Stomach (tissue), 4 donors: ENCODE measurements around the gene KIF5A.

ENCODE experiments used
- CTCF ChIP-seq, 7 experiments: fragments of 450-650 bp in 4 of 7; fragments of 200-600 bp in 3 of 7; sonication (generic) in 3 of 7; IDR thresholded peaks; one replicate each; pipeline ENCODE4 v1.5.1; 2016 to 2019; ENCODE audit warnings: antibody characterized with exemption in 7 of 7, control low read depth in 2 of 7, mild to moderate bottlenecking in 1 of 7
- EP300 ChIP-seq: sonication (generic); formaldehyde crosslinking; IDR thresholded peaks from one replicate; pipeline ENCODE4 v1.6.1; 2017; ENCODE audit warnings: antibody characterized with exemption
- POLR2A ChIP-seq, 4 donors: fragments of 450-650 bp; IDR thresholded peaks; one replicate each; pipeline ENCODE4 v1.6.1; 2016; ENCODE audit warnings: antibody characterized with exemption in 4 of 4, control low read depth in 2 of 4, mild to moderate bottlenecking in 1 of 4, moderate library complexity in 1 of 4
- POLR2AphosphoS5 ChIP-seq, 3 donors: sonication (generic); formaldehyde crosslinking; IDR thresholded peaks; one replicate each; pipeline ENCODE4 v1.6.1; 2016; ENCODE audit warnings: antibody characterized with exemption in 3 of 3

- no peak for TF ChIP-seq CTCF (IDR thresholded peaks at IDR 0.05)
- no peak for TF ChIP-seq EP300
- no peak for TF ChIP-seq POLR2A (IDR thresholded peaks at IDR 0.05)
- no peak for TF ChIP-seq POLR2AphosphoS5 (IDR thresholded peaks at IDR 0.05)
These were observed 74.8 kb downstream of the KIF5A start for GRCh38 chr12:57624441-57625220.
